GM12878 (cell line): Measurements from ENCODE around the gene LMAN2. TPM values are rescaled to one million over a fixed set of nuclear protein-coding genes. Genes with fewer than 3 reads are reported as not detected.
A peak's percentile ranks its signal among the peaks of the same experiment; 100 is the strongest.

Experiments used
- BCLAF1 ChIP-seq: fragments of 450-650 bp; IDR thresholded peaks from 2 replicates; pipeline ENCODE4 v1.6.1; 2017; ENCODE audit warnings: antibody characterized with exemption, mild to moderate bottlenecking, moderate library complexity
- BRCA1 ChIP-seq: IDR thresholded peaks from 2 replicates; pipeline ENCODE4 v1.6.1; 2011; ENCODE audit warnings: low read depth, low read length, improper control_type of control experiment
- CBFB ChIP-seq: IDR thresholded peaks from 2 replicates; pipeline ENCODE4 v1.6.1; 2016; ENCODE audit warnings: antibody characterized with exemption, low read depth
- CTCF ChIP-seq, 3 experiments: IDR thresholded peaks in 2 of 3; conservative IDR thresholded peaks in 1 of 3; 2 replicates each; pipeline ENCODE4 v1.5.1; 2011; ENCODE audit warnings: low read depth in 3 of 3, low read length in 3 of 3, mild to moderate bottlenecking in 3 of 3, control low read depth in 2 of 3, moderate library complexity in 2 of 3, inconsistent platforms in 1 of 3, mixed read lengths in 1 of 3; ENCODE audit not compliant: control insufficient read depth in 2 of 3, insufficient read depth in 1 of 3; ENCODE audit errors: extremely low read depth in 1 of 3
- KAT2A ChIP-seq: conservative IDR thresholded peaks from 2 replicates; pipeline ENCODE4 v1.6.1; 2011; ENCODE audit warnings: low read depth, low read length; ENCODE audit not compliant: control insufficient read depth
- PBX3 ChIP-seq: IDR thresholded peaks from 2 replicates; pipeline ENCODE4 v1.6.1; 2011; ENCODE audit warnings: mild to moderate bottlenecking, low read depth, low read length, moderate library complexity; ENCODE audit not compliant: insufficient replicate concordance
- SMARCA5 ChIP-seq: fragments of 450-650 bp; IDR thresholded peaks from 2 replicates; pipeline ENCODE4 v1.6.1; 2017; ENCODE audit warnings: mild to moderate bottlenecking
- SREBF2 ChIP-seq: IDR thresholded peaks from 2 replicates; pipeline ENCODE4 v1.6.1; 2012; ENCODE audit warnings: mild to moderate bottlenecking, low read length
- SUZ12 ChIP-seq: fragments of 200-600 bp; sonication (generic); IDR thresholded peaks from one replicate; pipeline ENCODE4 v1.6.1; 2018; ENCODE audit warnings: antibody characterized with exemption, mild to moderate bottlenecking; ENCODE audit not compliant: unreplicated experiment
- polyA plus RNA-seq, 11 experiments: library from polyadenylated mRNA; depleted of rRNA in 4 of 11; unstranded in 6 of 11; stranded (reverse) in 5 of 11; fragments of >200 nt; fragmentation: Nextera tagmentation in 4 of 11; fragmentation: Illumina TruSeq in 1 of 11; extraction: Ambion mirVana in 4 of 11; extraction: Trizol in 1 of 11; gene quantifications; 1 replicate in 1 of 11; 2 replicates in 10 of 11; pipeline versions ENCODE4 v1.2.1 to v1.2.3, GENCODE V29; 2011 to 2016; ENCODE audit warnings: inconsistent platforms in 2 of 11, missing spikeins in 2 of 11, low read depth in 1 of 11
- total RNA-seq, 4 experiments: library from RNA; depleted of rRNA in 3 of 4; stranded (reverse); fragments of >200 nt in 3 of 4; fragmentation: Illumina TruSeq in 1 of 4; extraction: Trizol in 1 of 4; gene quantifications; 2 replicates each; pipeline versions ENCODE4 v1.2.1 to v1.2.3, GENCODE V29; 2013 to 2021

LMAN2 gene
- total and polyA plus RNA-seq, 10 of the 15 experiments (the other 5 are each of a cell fraction or from before 2014, with no cell fraction given), result 2.4 to 264 (median 147) TPM

GRCh38 chr5:177309351-177310191 is 41.9 kb downstream of the LMAN2 start (continued):
- TF ChIP-seq CTCF (IDR thresholded peaks at IDR 0.05 in 2 of 3, conservative IDR thresholded peaks at IDR 0.05 in 1 of 3; ENCODE audit: control insufficient read depth in 2 of 3, extremely low read depth in 1 of 3, insufficient read depth in 1 of 3, low read depth in 3 of 3, low read length in 3 of 3) (peak; percentile 84 to 97 (median 91)), PBX3 (no peak), BRCA1 (no peak), SUZ12 (no peak), CBFB (no peak), BCLAF1 (no peak), KAT2A (no peak), SREBF2 (no peak), SMARCA5 (0 out of 2 replicates have a peak, but pooled peaks have one; percentile 45)
